Activated CD4-positive, alpha-beta T cell treated with anti-CD3 and anti-CD28 coated beads, Interleukin-2, Interleukin-4, amounts not matched to agents 100 ng/mL and 50 ng/mL, durations not matched to agents 16 hours and 8 hours (primary cell): ENCODE data around the gene CYP2A6.
"Not testable (repeated sequence)": the region's sequence is repeated elsewhere in the genome, so short reads cannot be mapped to it uniquely, and the experiment has no call there.

Source experiments
- DNase-seq: peaks from one replicate; pipeline ENCODE4 v3.0.0-alpha.2; 2020; ENCODE audit warnings: low spot score

The CYP2A6 gene

GRCh38 chr19:40843653-40844052, 6.6 kb downstream of the CYP2A6 start:
- DNase-seq, result peak; percentile 44

- DNase-seq, result not testable (repeated sequence)
Measured at GRCh38 chr19:40842997-40843652, 7.1 kb downstream of the CYP2A6 start.

- not testable (repeated sequence) for DNase-seq
Measured at GRCh38 chr19:40842012-40842411, 8.2 kb downstream of the CYP2A6 start.

- not testable (repeated sequence) for DNase-seq
Measured at GRCh38 chr19:40838477-40838876, 11.8 kb downstream of the CYP2A6 start.

GRCh38 chr19:40836754-40837429, 13.4 kb downstream of the CYP2A6 start:
- no peak for DNase-seq

- DNase-seq, result not testable (repeated sequence)
Measured at GRCh38 chr19:40833728-40834533, 16.3 kb downstream of the CYP2A6 start.

- DNase-seq, result not testable (repeated sequence)
Measured at GRCh38 chr19:40832431-40832790, 17.8 kb downstream of the CYP2A6 start.

GRCh38 chr19:40831502-40832430, 18.5 kb downstream of the CYP2A6 start:
- no peak for DNase-seq

GRCh38 chr19:40830741-40831140, 19.5 kb downstream of the CYP2A6 start:
- not testable (repeated sequence) for DNase-seq

GRCh38 chr19:40829205-40829604, 21.0 kb downstream of the CYP2A6 start:
- no peak for DNase-seq

GRCh38 chr19:40827386-40828247, 22.6 kb downstream of the CYP2A6 start:
- DNase-seq, result no peak

- not testable (repeated sequence) for DNase-seq
Measured at GRCh38 chr19:40826699-40827385, 23.4 kb downstream of the CYP2A6 start.

- not testable (repeated sequence) for DNase-seq
Measured at GRCh38 chr19:40826312-40826698, 23.9 kb downstream of the CYP2A6 start.

- DNase-seq, result not testable (repeated sequence)
Measured at GRCh38 chr19:40825460-40826095, 24.7 kb downstream of the CYP2A6 start.

- DNase-seq, result not testable (repeated sequence)
Measured at GRCh38 chr19:40824916-40825315, 25.3 kb downstream of the CYP2A6 start.

GRCh38 chr19:40822704-40823553, 27.3 kb downstream of the CYP2A6 start:
- not testable (repeated sequence) for DNase-seq

- no peak for DNase-seq
Measured at GRCh38 chr19:40822161-40822560, 28.1 kb downstream of the CYP2A6 start.

GRCh38 chr19:40819479-40820234, 30.6 kb downstream of the CYP2A6 start:
- DNase-seq, result peak; percentile 49
